ES-I3 (cell line): ENCODE data around the gene IGF1.
"Not testable (repeated sequence)": the region's sequence is repeated elsewhere in the genome, so short reads cannot be mapped to it uniquely, and the experiment has no call there.

Source experiments
- H3K36me3 ChIP-seq: 2 replicates; pipeline ENCODE4 v1.6.1; 2013; ENCODE audit warnings: mild to moderate bottlenecking, low read length, control low read depth, moderate library complexity; ENCODE audit not compliant: insufficient read depth
- H3K4me1 ChIP-seq: 2 replicates; pipeline ENCODE4 v1.6.1; 2013; ENCODE audit warnings: mild to moderate bottlenecking, control low read depth, low read length; ENCODE audit not compliant: insufficient read depth
- H3K9ac ChIP-seq: 2 replicates; pipeline ENCODE4 v1.6.1; 2013; ENCODE audit warnings: low read depth, mild to moderate bottlenecking, low read length, moderate library complexity
- H3K9me3 ChIP-seq: 2 replicates; pipeline ENCODE4 v1.6.1; 2013; ENCODE audit warnings: mild to moderate bottlenecking, low read length, moderate library complexity; ENCODE audit not compliant: control insufficient read depth, insufficient read depth

Gene IGF1

DNA sequence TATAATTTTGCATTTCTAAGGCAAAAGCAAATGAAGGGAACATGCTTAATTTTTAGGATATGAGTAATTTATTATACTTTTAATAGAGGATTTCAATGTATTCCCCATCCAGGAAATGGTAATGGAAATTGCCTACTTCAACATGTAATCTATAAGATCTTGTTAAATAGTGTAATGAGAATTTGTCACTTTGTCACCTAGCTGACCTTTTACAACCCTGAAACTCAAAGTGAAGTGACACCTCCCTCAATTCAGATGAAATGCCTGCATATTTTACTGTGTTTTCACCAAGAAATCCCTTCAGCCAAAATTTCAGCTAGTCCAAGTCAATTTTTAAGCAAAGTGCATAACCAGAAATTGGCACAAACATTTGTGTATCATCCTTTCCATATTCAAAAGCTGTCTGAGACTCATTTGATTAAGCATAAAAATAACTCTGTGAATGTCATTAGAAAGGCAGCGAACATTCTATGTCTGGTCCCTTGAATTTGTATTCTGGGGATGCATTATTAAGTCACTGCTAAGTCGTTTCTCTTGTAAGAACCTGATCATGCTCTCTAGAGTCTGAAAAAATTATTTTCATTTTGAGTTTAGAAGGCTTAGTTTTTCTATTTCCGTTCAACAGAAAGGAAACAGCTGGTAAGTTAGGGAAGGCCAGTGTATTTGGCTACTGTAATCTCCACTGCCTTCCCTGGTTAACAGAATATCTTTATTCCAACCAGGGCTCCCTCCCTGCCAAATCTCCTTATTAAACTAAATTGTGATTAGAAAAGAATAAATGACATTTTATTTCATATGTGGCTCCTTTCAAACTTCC lies 100.8 kb downstream of the IGF1 start:
- no peaks in the 10 kb centered on the region for H3K4me1 ChIP-seq
- H3K9me3 ChIP-seq: no peaks in the 10 kb centered on the region; the same call in 1 of the 2 replicates
- no peak overlapping the region for H3K9ac ChIP-seq
- no peaks in the 10 kb centered on the region for H3K36me3 ChIP-seq

GRCh38 chr12:102376781-102377180 lies 103.6 kb downstream of the IGF1 start:
- Histone ChIP-seq H3K36me3 (no peaks in the 10 kb centered on the region), H3K4me1 (no peaks in the 10 kb centered on the region), H3K9me3 (no peaks in the 10 kb centered on the region), H3K9ac (no peak overlapping the region)

GRCh38 chr12:102376181-102376747 lies 104.1 kb downstream of the IGF1 start:
- Histone ChIP-seq H3K36me3 (no peaks in the 10 kb centered on the region), H3K9me3 (no peaks in the 10 kb centered on the region), H3K9ac (no peak overlapping the region), H3K4me1 (no peaks in the 10 kb centered on the region)

GRCh38 chr12:102374190-102374589 lies 106.2 kb downstream of the IGF1 start:
- Histone ChIP-seq H3K9me3 (no peaks in the 10 kb centered on the region), H3K9ac (no peak overlapping the region), H3K36me3 (no peaks in the 10 kb centered on the region), H3K4me1 (no peaks in the 10 kb centered on the region)

DNA sequence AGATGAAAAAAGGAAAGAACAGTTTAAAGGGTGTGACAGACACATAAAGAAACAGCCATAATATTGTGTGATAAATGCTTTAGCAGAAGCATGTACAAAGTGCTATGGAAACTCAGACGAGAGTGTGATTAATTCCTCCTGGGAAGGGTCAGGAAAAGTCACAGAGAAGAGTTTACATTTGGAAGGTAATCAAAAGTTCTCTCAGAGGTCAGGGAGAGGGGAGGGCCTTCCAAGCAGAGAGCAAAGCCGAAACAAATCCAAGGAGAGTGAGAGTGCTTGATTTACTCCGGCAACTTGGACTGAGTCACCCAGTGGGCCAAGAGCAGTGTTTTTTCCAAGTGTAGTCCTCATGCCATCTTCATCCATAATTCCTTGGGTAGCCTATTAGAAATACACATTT lies 108.3 kb downstream of the IGF1 start:
- H3K9me3 ChIP-seq: no peaks in the 10 kb centered on the region
- H3K9ac ChIP-seq: no peak overlapping the region
- H3K4me1 ChIP-seq: no peaks in the 10 kb centered on the region
- H3K36me3 ChIP-seq: no peaks in the 10 kb centered on the region; the same call in 1 of the 2 replicates

DNA sequence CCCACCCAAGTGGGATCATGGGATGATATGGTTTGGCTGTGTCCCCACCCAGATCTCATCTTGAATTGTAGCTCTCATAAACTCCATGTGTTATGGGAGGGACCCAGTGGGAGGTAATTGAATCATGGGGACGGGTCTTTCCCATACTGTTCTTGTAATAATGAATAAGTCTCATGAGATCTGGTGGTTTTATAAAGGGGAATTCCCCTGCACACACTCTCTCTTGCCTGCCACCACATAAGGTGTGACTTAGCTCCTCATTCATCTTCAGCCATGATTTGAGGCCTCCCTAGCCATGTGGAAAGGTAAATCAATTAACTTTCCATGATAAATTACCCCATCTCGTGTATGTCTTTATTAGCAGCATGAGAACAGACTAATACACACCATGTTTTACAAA lies 109.2 kb downstream of the IGF1 start:
- Histone ChIP-seq H3K4me1 (no peaks in the 10 kb centered on the region), H3K36me3 (no peaks in the 10 kb centered on the region; the same call in 1 of the 2 replicates), H3K9ac (no peak overlapping the region), H3K9me3 (no peaks in the 10 kb centered on the region)

DNA sequence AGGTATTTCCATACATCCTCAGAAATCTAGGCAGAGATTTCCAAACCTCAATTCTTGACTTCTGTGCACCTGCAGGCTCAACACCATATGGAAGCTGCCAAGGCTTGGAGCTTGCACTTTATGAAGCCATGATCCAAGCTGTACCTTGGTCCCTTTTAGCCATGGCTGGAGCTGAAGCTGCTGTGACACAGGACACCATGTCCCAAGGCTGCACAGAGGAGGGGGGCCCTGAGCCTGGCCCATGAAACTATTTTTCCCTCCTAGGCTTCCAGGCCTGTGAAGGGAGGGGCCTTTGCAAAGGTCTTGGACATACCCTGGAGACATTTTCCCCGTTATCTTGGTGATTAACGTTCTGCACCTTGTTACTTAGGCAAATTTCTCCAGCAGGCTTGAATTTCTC lies 110.5 kb downstream of the IGF1 start:
- no peaks in the 10 kb centered on the region for H3K4me1 ChIP-seq
- H3K36me3 ChIP-seq: no peaks in the 10 kb centered on the region; the same call in 1 of the 2 replicates
- H3K9ac ChIP-seq: no peak overlapping the region
- H3K9me3 ChIP-seq: no peaks in the 10 kb centered on the region

- Histone ChIP-seq H3K9me3 (no peaks in the 10 kb centered on the region), H3K9ac (no peak overlapping the region), H3K36me3 (no peaks in the 10 kb centered on the region; the same call in 1 of the 2 replicates), H3K4me1 (no peaks in the 10 kb centered on the region)
These were observed 115.0 kb downstream of the IGF1 start for GRCh38 chr12:102365365-102365764.

DNA sequence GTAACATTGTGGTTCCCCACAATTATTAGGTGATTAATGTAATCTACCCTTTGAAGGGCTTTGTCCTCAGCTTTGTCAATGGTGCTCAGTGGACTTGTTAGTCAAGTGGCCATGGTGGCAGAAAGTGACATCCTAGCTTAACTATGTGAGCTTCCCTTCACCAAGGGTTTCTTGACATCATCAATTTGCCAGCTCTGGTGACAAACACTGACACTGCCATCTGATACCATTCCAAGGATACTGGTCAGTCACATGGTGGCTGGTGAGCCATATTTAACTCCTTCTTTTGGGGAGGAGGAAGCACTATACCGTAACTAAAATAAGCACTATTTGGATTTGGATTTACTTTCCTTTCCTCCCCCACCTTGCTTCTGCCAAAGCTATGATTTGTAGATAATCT lies 115.7 kb downstream of the IGF1 start:
- Histone ChIP-seq H3K9ac (no peak overlapping the region), H3K9me3 (no peaks in the 10 kb centered on the region), H3K36me3 (no peaks in the 10 kb centered on the region; the same call in 1 of the 2 replicates), H3K4me1 (no peaks in the 10 kb centered on the region)

GRCh38 chr12:102356690-102357089 lies 123.7 kb downstream of the IGF1 start:
- peaks cover 5% of the 10 kb centered on the region; the same call in 1 of the 2 replicates for H3K9me3 ChIP-seq
- H3K9ac ChIP-seq: no peak overlapping the region
- H3K36me3 ChIP-seq: peaks cover 3% of the 10 kb centered on the region; the same call in 1 of the 2 replicates
- no peaks in the 10 kb centered on the region for H3K4me1 ChIP-seq

GRCh38 chr12:102354281-102354680 lies 126.1 kb downstream of the IGF1 start:
- H3K9me3 ChIP-seq, H3K4me1 ChIP-seq, H3K36me3 ChIP-seq, H3K9ac ChIP-seq: not testable (repeated sequence)

DNA sequence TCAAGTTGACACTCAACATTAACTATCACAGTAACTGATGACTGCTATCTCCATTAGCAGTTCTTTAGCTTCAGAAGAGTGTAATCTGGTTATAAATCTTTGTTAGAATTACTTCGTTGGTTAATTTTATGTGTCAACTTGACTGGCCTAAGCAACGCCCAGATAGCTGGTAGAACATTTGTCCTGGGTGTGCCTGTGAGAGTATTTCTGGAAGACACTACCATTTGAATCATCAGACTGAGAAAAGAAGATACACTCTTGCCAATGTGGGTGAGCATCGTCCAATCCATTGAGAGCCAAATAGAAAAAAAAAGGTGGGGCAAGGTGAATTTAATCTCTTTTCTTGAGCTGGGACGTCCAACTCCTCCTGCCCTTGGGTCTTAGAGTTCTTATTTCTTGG lies 129.0 kb downstream of the IGF1 start:
- Histone ChIP-seq H3K36me3 (peaks cover 3% of the 10 kb centered on the region; the same call in 1 of the 2 replicates), H3K4me1 (no peaks in the 10 kb centered on the region), H3K9ac (no peak overlapping the region), H3K9me3 (peaks cover 5% of the 10 kb centered on the region; the same call in 1 of the 2 replicates)

- Histone ChIP-seq H3K4me1 (no peaks in the 10 kb centered on the region), H3K9me3 (peaks cover 3% of the 10 kb centered on the region; the same call in 1 of the 2 replicates), H3K36me3 (peaks cover 3% of the 10 kb centered on the region; the same call in 1 of the 2 replicates), H3K9ac (no peak overlapping the region)
These were observed 130.3 kb downstream of the IGF1 start for GRCh38 chr12:102350070-102350469.

DNA sequence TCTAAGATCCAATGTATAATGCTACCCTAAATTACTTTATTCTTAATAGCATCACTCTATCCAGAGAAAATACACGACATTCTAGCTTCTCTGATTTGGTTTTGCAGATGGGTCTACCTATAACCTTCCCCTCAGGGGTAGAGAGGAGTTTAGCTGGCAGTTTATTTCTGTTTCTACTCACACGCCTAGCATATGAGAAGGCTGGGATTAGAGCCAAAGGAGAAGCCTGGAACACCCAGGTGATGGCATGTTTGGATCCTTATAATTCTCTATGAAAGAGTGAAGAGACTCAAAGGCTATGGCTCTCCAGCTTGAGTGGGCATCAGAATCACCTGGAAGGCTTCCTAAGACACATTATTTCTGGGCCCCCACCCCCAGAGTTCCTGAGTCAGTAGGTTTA lies 131.3 kb downstream of the IGF1 start:
- Histone ChIP-seq H3K36me3 (no peaks in the 10 kb centered on the region), H3K4me1 (no peaks in the 10 kb centered on the region), H3K9ac (no peak overlapping the region), H3K9me3 (no peaks in the 10 kb centered on the region; the same call in 1 of the 2 replicates)

- no peak overlapping the region for H3K9ac ChIP-seq
- H3K9me3 ChIP-seq: no peaks in the 10 kb centered on the region; the same call in 1 of the 2 replicates
- H3K4me1 ChIP-seq: 0 out of 2 replicates have a peak, but pooled peaks cover 4% of the 10 kb centered on the region
- H3K36me3 ChIP-seq: no peaks in the 10 kb centered on the region
These were observed 132.6 kb downstream of the IGF1 start for GRCh38 chr12:102347811-102348210.
